ENCODE results near the gene SEC31A.

The SEC31A gene

GRCh38 chr4:82906469-82906868, 15.5 kb upstream of the SEC31A start:
- DNase-seq (ENCODE audit: low read depth in 1 of 2, low spot score in 1 of 2), result no peak
- TF ChIP-seq REST (IDR thresholded peaks at IDR 0.05; ENCODE audit: insufficient replicate concordance, low read depth), result no peak
- TF ChIP-seq GABPA (IDR thresholded peaks at IDR 0.05; ENCODE audit: low read depth), result no peak
- no peak for TF ChIP-seq POLR2AphosphoS5 (IDR thresholded peaks at IDR 0.05; ENCODE audit: low read depth)
- TF ChIP-seq CTCF (IDR thresholded peaks at IDR 0.05; ENCODE audit: insufficient read depth, low read length), result no peak
- no peak for TF ChIP-seq SPI1 (IDR thresholded peaks at IDR 0.05; ENCODE audit: borderline replicate concordance, low read depth)
- no peak overlapping the region for H3K27ac ChIP-seq (replicated peaks)
- no peaks in the 10 kb centered on the region for H3K27me3 ChIP-seq (ENCODE audit: insufficient read depth, poor library complexity, severe bottlenecking)
- no peak overlapping the region for H3K4me3 ChIP-seq (replicated peaks; ENCODE audit: insufficient read depth, low read length)

GRCh38 chr4:82905205-82905604, 14.3 kb upstream of the SEC31A start:
- no peak for DNase-seq (ENCODE audit: low read depth in 1 of 2, low spot score in 1 of 2)
- Histone ChIP-seq H3K27me3 (ENCODE audit: insufficient read depth, poor library complexity, severe bottlenecking) (no peaks in the 10 kb centered on the region), H3K4me3 (replicated peaks; ENCODE audit: insufficient read depth, low read length) (no peak overlapping the region), H3K27ac (replicated peaks) (no peak overlapping the region)
- no peak for TF ChIP-seq SPI1 (IDR thresholded peaks at IDR 0.05; ENCODE audit: borderline replicate concordance, low read depth)
- no peak for TF ChIP-seq POLR2AphosphoS5 (IDR thresholded peaks at IDR 0.05; ENCODE audit: low read depth)
- TF ChIP-seq GABPA (IDR thresholded peaks at IDR 0.05; ENCODE audit: low read depth), result no peak
- TF ChIP-seq CTCF (IDR thresholded peaks at IDR 0.05; ENCODE audit: insufficient read depth, low read length), result no peak
- TF ChIP-seq REST (IDR thresholded peaks at IDR 0.05; ENCODE audit: insufficient replicate concordance, low read depth), result no peak

- peak in 1 of 2 experiments; percentile 32 for DNase-seq (ENCODE audit: low read depth in 1 of 2, low spot score in 1 of 2)
- TF ChIP-seq SPI1 (IDR thresholded peaks at IDR 0.05; ENCODE audit: borderline replicate concordance, low read depth) (no peak), REST (IDR thresholded peaks at IDR 0.05; ENCODE audit: insufficient replicate concordance, low read depth) (no peak), CTCF (IDR thresholded peaks at IDR 0.05; ENCODE audit: insufficient read depth, low read length) (no peak), POLR2AphosphoS5 (IDR thresholded peaks at IDR 0.05; ENCODE audit: low read depth) (no peak), GABPA (IDR thresholded peaks at IDR 0.05; ENCODE audit: low read depth) (no peak)
- no peaks in the 10 kb centered on the region for H3K27me3 ChIP-seq (ENCODE audit: insufficient read depth, poor library complexity, severe bottlenecking)
Observed at GRCh38 chr4:82903737-82904136, 12.8 kb upstream of the SEC31A start.

More at GRCh38 chr4:82903737-82904136, 12.8 kb upstream of the SEC31A start:
- Histone ChIP-seq H3K4me3 (replicated peaks; ENCODE audit: insufficient read depth, low read length) (no peak overlapping the region), H3K27ac (replicated peaks) (peak overlapping the region; percentile 28; the same call in 1 of the 2 replicates)

Data from HL-60 (cell line).